SK-N-SH (cell line): Measurements from ENCODE around the gene ANP32A.

Experiments used
- POLR2AphosphoS5 ChIP-seq: IDR thresholded peaks from 2 replicates; pipeline ENCODE4 v1.6.1; 2012; ENCODE audit warnings: low read depth, low read length
- TEAD4 ChIP-seq: IDR thresholded peaks from 2 replicates; pipeline ENCODE4 v1.4.0; 2012; ENCODE audit warnings: mild to moderate bottlenecking, borderline replicate concordance; ENCODE audit not compliant: insufficient read depth
- TF ChIP-seq, protein P1 (sequence below): fragments of 200-600 bp; sonication (generic); IDR thresholded peaks from 2 replicates; pipeline ENCODE4 v1.6.1; 2017; ENCODE audit warnings: antibody characterized with exemption, mild to moderate bottlenecking, moderate library complexity

DNA sequence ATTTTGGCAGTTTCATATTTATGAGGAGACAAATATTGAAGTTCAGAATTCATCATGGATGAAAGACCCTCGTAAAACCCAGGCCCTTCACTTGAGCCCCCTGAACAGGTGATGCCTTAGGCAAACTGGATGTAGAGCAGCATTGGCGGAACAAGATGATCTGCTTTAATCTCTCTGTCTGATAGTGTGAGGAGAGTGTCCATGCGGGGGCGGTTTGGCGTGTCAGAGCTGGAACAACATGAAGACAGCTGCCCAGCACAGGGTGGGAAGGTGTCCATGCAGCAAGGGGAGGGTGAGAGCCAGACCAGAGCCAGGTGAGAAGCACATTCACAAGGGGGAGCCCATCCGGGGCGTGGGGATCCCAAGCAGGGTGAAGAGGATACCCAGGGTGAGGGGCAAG, 31.8 kb upstream of the ANP32A start:
- TF ChIP-seq, protein P1, sequence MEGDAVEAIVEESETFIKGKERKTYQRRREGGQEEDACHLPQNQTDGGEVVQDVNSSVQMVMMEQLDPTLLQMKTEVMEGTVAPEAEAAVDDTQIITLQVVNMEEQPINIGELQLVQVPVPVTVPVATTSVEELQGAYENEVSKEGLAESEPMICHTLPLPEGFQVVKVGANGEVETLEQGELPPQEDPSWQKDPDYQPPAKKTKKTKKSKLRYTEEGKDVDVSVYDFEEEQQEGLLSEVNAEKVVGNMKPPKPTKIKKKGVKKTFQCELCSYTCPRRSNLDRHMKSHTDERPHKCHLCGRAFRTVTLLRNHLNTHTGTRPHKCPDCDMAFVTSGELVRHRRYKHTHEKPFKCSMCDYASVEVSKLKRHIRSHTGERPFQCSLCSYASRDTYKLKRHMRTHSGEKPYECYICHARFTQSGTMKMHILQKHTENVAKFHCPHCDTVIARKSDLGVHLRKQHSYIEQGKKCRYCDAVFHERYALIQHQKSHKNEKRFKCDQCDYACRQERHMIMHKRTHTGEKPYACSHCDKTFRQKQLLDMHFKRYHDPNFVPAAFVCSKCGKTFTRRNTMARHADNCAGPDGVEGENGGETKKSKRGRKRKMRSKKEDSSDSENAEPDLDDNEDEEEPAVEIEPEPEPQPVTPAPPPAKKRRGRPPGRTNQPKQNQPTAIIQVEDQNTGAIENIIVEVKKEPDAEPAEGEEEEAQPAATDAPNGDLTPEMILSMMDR = no peak
- TF ChIP-seq POLR2AphosphoS5 (no peak), TEAD4 (no peak)
